Mesenchymal stem cell (in vitro differentiated cells and primary cell): ENCODE data around the gene RCN1.

Experiments
- DNase-seq: peaks from one replicate; pipeline ENCODE4 v3.0.0-alpha.2; 2013
- H2AFZ ChIP-seq: one replicate; pipeline ENCODE4 v1.6.1; 2013; ENCODE audit warnings: low read depth, mild to moderate bottlenecking, control low read depth, inconsistent platforms, low read length, moderate library complexity
- H2AK5ac ChIP-seq: 2 replicates; pipeline ENCODE4 v1.6.1; 2013; ENCODE audit warnings: low read length, moderate library complexity, mild to moderate bottlenecking, inconsistent platforms; ENCODE audit not compliant: severe bottlenecking
- H2BK120ac ChIP-seq: one replicate; pipeline ENCODE4 v1.6.1; 2013; ENCODE audit warnings: low read depth, mild to moderate bottlenecking, inconsistent platforms, low read length, moderate library complexity
- H2BK12ac ChIP-seq, 2 experiments: one replicate each; pipeline ENCODE4 v1.6.1; 2013; ENCODE audit warnings: inconsistent platforms in 2 of 2, low read length in 2 of 2, mild to moderate bottlenecking in 2 of 2, moderate library complexity in 2 of 2, control low read depth in 1 of 2
- H2BK15ac ChIP-seq: one replicate; pipeline ENCODE4 v1.6.1; 2013; ENCODE audit warnings: mild to moderate bottlenecking, low read depth, inconsistent platforms; ENCODE audit not compliant: poor library complexity, severe bottlenecking
- H2BK5ac ChIP-seq: 2 replicates; pipeline ENCODE4 v1.6.1; 2013; ENCODE audit warnings: low read depth, mild to moderate bottlenecking, low read length, control low read depth, inconsistent platforms; ENCODE audit not compliant: poor library complexity, severe bottlenecking
- H3K14ac ChIP-seq, 2 experiments: one replicate each; pipeline ENCODE4 v1.6.1; 2013; ENCODE audit warnings: inconsistent platforms in 2 of 2, low read length in 2 of 2, control low read depth in 1 of 2, mild to moderate bottlenecking in 1 of 2, moderate library complexity in 1 of 2
- H3K18ac ChIP-seq, 2 experiments: one replicate each; pipeline ENCODE4 v1.6.1; 2013; ENCODE audit warnings: inconsistent platforms in 2 of 2, low read length in 2 of 2, control low read depth in 1 of 2, low read depth in 1 of 2, mild to moderate bottlenecking in 1 of 2
- H3K23ac ChIP-seq, 2 experiments: one replicate each; pipeline ENCODE4 v1.6.1; 2013; ENCODE audit warnings: inconsistent platforms in 2 of 2, low read length in 2 of 2, mild to moderate bottlenecking in 2 of 2, moderate library complexity in 2 of 2, control low read depth in 1 of 2
- H3K27ac ChIP-seq: 2 replicates; pipeline ENCODE4 v1.5.1; 2013; ENCODE audit warnings: mild to moderate bottlenecking, moderate library complexity, low read length, control low read depth, inconsistent platforms; ENCODE audit not compliant: poor library complexity, severe bottlenecking
- H3K27me3 ChIP-seq, 2 experiments: 2 replicates each; pipeline versions ENCODE4 v1.6.1 to v1.7.0; 2013; ENCODE audit warnings: low read length in 2 of 2, mild to moderate bottlenecking in 2 of 2, moderate library complexity in 2 of 2, control low read depth in 1 of 2, inconsistent platforms in 1 of 2; ENCODE audit not compliant: control insufficient read depth in 1 of 2, insufficient read depth in 1 of 2
- H3K36me3 ChIP-seq, 2 experiments: 2 replicates each; pipeline versions ENCODE4 v1.6.1 to v1.7.0; 2013; ENCODE audit warnings: low read length in 2 of 2, control low read depth in 1 of 2, inconsistent platforms in 1 of 2, low read depth in 1 of 2, mild to moderate bottlenecking in 1 of 2; ENCODE audit not compliant: insufficient read depth in 2 of 2, control insufficient read depth in 1 of 2
- H3K4ac ChIP-seq, 2 experiments: one replicate each; pipeline ENCODE4 v1.6.1; 2013; ENCODE audit warnings: inconsistent platforms in 2 of 2, low read length in 2 of 2, mild to moderate bottlenecking in 2 of 2, moderate library complexity in 2 of 2, control low read depth in 1 of 2, low read depth in 1 of 2
- H3K4me1 ChIP-seq: 2 replicates; pipeline ENCODE4 v1.6.1; 2013; ENCODE audit warnings: low read depth, low read length, control low read depth; ENCODE audit not compliant: control insufficient read depth, insufficient read depth
- H3K4me2 ChIP-seq: 2 replicates; pipeline ENCODE4 v1.6.1; 2013; ENCODE audit warnings: low read length, mild to moderate bottlenecking, inconsistent platforms; ENCODE audit not compliant: poor library complexity, severe bottlenecking
- H3K4me3 ChIP-seq, 2 experiments: 2 replicates each; pipeline versions ENCODE4 v1.5.1 to v1.7.0; 2013; ENCODE audit warnings: low read length in 2 of 2, mild to moderate bottlenecking in 2 of 2, control low read depth in 1 of 2, low read depth in 1 of 2; ENCODE audit not compliant: insufficient read depth in 1 of 2
- H3K79me1 ChIP-seq: replicated peaks from 2 replicates; pipeline ENCODE4 v1.6.1; 2013; ENCODE audit warnings: mild to moderate bottlenecking, control low read depth, low read length, inconsistent platforms; ENCODE audit not compliant: poor library complexity, severe bottlenecking
- H3K9ac ChIP-seq: 2 replicates; pipeline ENCODE4 v1.7.0; 2013; ENCODE audit warnings: mild to moderate bottlenecking, low read length, moderate library complexity
- H3K9me3 ChIP-seq: 2 replicates; pipeline ENCODE4 v1.7.0; 2013; ENCODE audit warnings: mild to moderate bottlenecking, low read length; ENCODE audit not compliant: control insufficient read depth
- H4K8ac ChIP-seq: one replicate; pipeline ENCODE4 v1.6.1; 2013; ENCODE audit warnings: inconsistent platforms, mild to moderate bottlenecking, low read length, moderate library complexity
- H4K91ac ChIP-seq: one replicate; pipeline ENCODE4 v1.6.1; 2013; ENCODE audit warnings: mild to moderate bottlenecking, low read length, inconsistent platforms
- WGBS: methylation state at CpG from one replicate; pipeline ENCODE4 v1.1.7; 2013; ENCODE audit warnings: mixed read lengths; 5-methylcytosine and 5-hydroxymethylcytosine counted together

The RCN1 gene

DNA sequence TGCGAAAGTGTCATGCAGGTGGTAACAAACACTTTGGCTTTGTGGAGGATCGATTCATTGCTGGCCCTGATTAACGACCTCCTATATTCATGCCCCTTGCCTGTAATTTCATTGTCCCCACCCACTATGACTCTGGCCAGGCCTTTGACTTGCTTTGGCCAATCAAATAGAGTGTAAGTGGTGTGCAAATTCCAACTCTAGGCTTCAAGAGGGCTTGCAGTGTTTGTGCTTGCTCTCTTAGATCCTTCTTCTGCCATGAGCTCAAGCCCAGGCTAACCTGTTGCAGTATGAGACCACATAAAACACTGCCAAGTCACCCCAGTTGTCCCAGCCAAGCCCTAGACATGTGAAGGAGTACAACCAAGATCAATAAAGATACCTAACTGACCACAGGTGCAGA, 48.0 kb downstream of the RCN1 start:
- WGBS: 85% methylated on average over 3 of the region's 3 CpGs
- no peak overlapping the region for H3K9ac ChIP-seq
- H2BK5ac ChIP-seq: no peak overlapping the region
- no peak overlapping the region for H4K8ac ChIP-seq
- no peak overlapping the region for H2BK15ac ChIP-seq
- no peak for DNase-seq
- no peak overlapping the region for H3K23ac ChIP-seq
- no peak overlapping the region for H2BK120ac ChIP-seq
- H3K4me3 ChIP-seq: no peak overlapping the region
- no peak overlapping the region for H2AFZ ChIP-seq
- peaks cover 4% of the 10 kb centered on the region for H3K4me1 ChIP-seq
- H3K27me3 ChIP-seq: no peaks in the 10 kb centered on the region
- H3K4ac ChIP-seq: no peak overlapping the region
- H3K9me3 ChIP-seq: no peaks in the 10 kb centered on the region
- no peak overlapping the region for H3K14ac ChIP-seq
- no peak overlapping the region for H2AK5ac ChIP-seq
- no peak overlapping the region for H4K91ac ChIP-seq
- H3K18ac ChIP-seq: no peak overlapping the region
- H3K79me1 ChIP-seq: no peaks in the 10 kb centered on the region
- no peak overlapping the region for H3K27ac ChIP-seq
- H3K36me3 ChIP-seq: no peaks in the 10 kb centered on the region
- H2BK12ac ChIP-seq: no peak overlapping the region
- no peak overlapping the region for H3K4me2 ChIP-seq

DNA sequence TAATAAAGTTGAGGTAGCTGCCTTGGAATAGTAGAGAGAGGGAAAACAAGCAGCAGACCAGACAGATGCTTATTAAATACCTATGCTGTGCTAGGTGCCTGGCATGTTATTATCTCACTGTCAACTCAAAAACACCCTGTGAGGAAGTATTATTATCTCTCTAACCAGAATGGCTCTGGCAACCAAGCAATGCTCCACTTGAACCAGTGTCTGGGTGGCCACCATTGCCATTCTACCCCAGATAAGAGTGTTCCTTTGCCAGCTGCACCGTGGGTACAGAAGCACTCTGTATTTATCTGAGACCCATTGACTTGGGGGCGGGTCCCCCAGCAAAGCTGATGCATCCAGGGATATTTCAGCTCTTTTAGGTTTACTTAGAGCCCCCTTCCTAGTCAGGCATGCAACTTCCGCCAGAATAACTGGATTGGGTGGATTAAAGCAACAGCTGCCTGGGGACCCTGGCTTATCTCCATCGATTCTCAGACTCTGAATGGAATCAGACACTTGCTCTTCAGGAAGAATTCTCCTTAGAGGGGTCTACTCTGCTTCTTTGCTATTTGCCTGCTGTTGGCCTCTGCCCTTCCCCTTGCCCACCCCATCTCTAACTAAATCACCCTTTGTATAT, 49.1 kb downstream of the RCN1 start:
- no peak overlapping the region for H3K4me3 ChIP-seq
- H3K27me3 ChIP-seq: peaks cover 0 to 6% of the 10 kb centered on the region in 2 experiments
- no peak overlapping the region for H3K27ac ChIP-seq
- no peak overlapping the region for H2BK120ac ChIP-seq
- WGBS: 79% methylated on average over 4 of the region's 4 CpGs
- no peak overlapping the region for H2AK5ac ChIP-seq
- peaks cover 4% of the 10 kb centered on the region for H3K4me1 ChIP-seq
- no peak for DNase-seq
- H2BK15ac ChIP-seq: no peak overlapping the region
- H3K9me3 ChIP-seq: no peaks in the 10 kb centered on the region
- H2BK5ac ChIP-seq: no peak overlapping the region
- H3K4me2 ChIP-seq: no peak overlapping the region
- H3K14ac ChIP-seq: no peak overlapping the region
- H3K23ac ChIP-seq: no peak overlapping the region
- H4K8ac ChIP-seq: no peak overlapping the region
- no peak overlapping the region for H4K91ac ChIP-seq
- no peak overlapping the region for H2AFZ ChIP-seq
- H2BK12ac ChIP-seq: no peak overlapping the region
- H3K18ac ChIP-seq: no peak overlapping the region
- no peak overlapping the region for H3K4ac ChIP-seq
- no peaks in the 10 kb centered on the region for H3K79me1 ChIP-seq
- no peak overlapping the region for H3K9ac ChIP-seq
- no peaks in the 10 kb centered on the region for H3K36me3 ChIP-seq

- no peaks in the 10 kb centered on the region for H3K36me3 ChIP-seq
- no peak overlapping the region for H2AK5ac ChIP-seq
- no peak overlapping the region for H2BK5ac ChIP-seq
- H3K18ac ChIP-seq: no peak overlapping the region
- H3K27ac ChIP-seq: no peak overlapping the region
- no peak overlapping the region for H2BK15ac ChIP-seq
- H3K79me1 ChIP-seq: no peaks in the 10 kb centered on the region
- H3K23ac ChIP-seq: no peak overlapping the region
- no peak overlapping the region for H2BK12ac ChIP-seq
- no peak overlapping the region for H2BK120ac ChIP-seq
- H3K9me3 ChIP-seq: no peaks in the 10 kb centered on the region
- no peak overlapping the region for H4K91ac ChIP-seq
- H2AFZ ChIP-seq: no peak overlapping the region
- no peak overlapping the region for H4K8ac ChIP-seq
- H3K4ac ChIP-seq: no peak overlapping the region
- peaks cover 4% of the 10 kb centered on the region for H3K4me1 ChIP-seq
- WGBS: 94% methylated on average over 5 of the region's 6 CpGs
- peaks cover 0 to 17% of the 10 kb centered on the region in 2 experiments for H3K27me3 ChIP-seq
- DNase-seq: no peak
- no peak overlapping the region for H3K4me3 ChIP-seq
- no peak overlapping the region for H3K14ac ChIP-seq
- no peak overlapping the region for H3K4me2 ChIP-seq
- H3K9ac ChIP-seq: no peak overlapping the region
Measured at GRCh38 chr11:32141745-32142546, 51.1 kb downstream of the RCN1 start.

DNA sequence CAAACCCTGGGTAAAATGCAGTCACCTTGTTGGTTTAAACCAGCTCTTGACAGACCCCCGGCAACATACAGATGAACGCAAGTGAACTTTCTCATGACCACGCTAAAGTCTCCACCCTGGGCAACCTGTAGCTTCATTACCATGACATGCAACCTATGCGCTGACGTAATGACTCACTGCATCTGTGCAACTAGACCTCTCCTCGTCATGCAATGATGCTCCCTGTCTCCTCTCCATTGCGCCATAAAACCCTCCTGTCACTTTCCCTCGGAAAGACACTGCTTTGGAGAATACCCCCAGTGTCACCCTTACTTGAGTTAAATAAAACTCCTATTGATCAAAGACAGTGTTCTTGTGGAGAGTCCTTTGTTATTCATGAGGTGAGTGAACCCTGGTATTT, 52.5 kb downstream of the RCN1 start:
- H3K36me3 ChIP-seq: no peaks in the 10 kb centered on the region
- H4K8ac ChIP-seq: no peak overlapping the region
- H2AK5ac ChIP-seq: no peak overlapping the region
- WGBS: 89% methylated on average over 7 of the region's 8 CpGs
- no peak overlapping the region for H4K91ac ChIP-seq
- H3K79me1 ChIP-seq: no peaks in the 10 kb centered on the region
- H3K9me3 ChIP-seq: no peaks in the 10 kb centered on the region
- H2BK120ac ChIP-seq: no peak overlapping the region
- H2BK12ac ChIP-seq: no peak overlapping the region
- H2BK5ac ChIP-seq: no peak overlapping the region
- no peak overlapping the region for H3K27ac ChIP-seq
- no peak overlapping the region for H3K4ac ChIP-seq
- no peak overlapping the region for H3K9ac ChIP-seq
- H2BK15ac ChIP-seq: no peak overlapping the region
- no peak overlapping the region for H3K23ac ChIP-seq
- H3K18ac ChIP-seq: no peak overlapping the region
- H3K27me3 ChIP-seq: peaks cover 0 to 19% of the 10 kb centered on the region in 2 experiments
- H3K4me3 ChIP-seq: no peak overlapping the region
- no peak overlapping the region for H3K14ac ChIP-seq
- no peak for DNase-seq
- H3K4me1 ChIP-seq: no peaks in the 10 kb centered on the region
- H2AFZ ChIP-seq: no peak overlapping the region
- no peak overlapping the region for H3K4me2 ChIP-seq
